Putamen (tissue), 1 donor: ENCODE results near the gene PTPN13.
A peak's percentile ranks its signal among the peaks of the same experiment; 100 is the strongest.

Experiments used
- DNase-seq: peaks from one replicate; pipeline ENCODE4 v3.0.0-alpha.2; 2016; ENCODE audit warnings: low spot score

The PTPN13 gene

DNA sequence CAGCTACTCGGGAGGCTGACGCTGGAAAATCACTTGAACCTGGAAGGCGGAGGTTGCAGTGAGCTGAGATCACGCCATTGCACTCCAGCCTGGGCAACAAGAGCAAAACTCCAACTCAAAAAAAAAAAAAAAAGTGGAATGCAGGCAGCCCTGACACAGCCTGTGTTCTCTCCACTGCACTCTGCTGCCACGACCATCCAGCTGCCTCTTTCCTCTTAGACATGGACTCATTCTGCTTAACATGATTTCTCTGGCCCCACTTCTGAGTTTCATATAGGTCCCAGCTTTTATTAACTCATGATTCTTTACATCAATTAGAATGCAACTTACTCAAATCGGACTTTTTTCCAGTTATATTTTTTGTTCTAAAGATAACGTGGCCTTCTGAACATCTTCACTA is 225.4 kb downstream of the PTPN13 start:
- no peak for DNase-seq

DNA sequence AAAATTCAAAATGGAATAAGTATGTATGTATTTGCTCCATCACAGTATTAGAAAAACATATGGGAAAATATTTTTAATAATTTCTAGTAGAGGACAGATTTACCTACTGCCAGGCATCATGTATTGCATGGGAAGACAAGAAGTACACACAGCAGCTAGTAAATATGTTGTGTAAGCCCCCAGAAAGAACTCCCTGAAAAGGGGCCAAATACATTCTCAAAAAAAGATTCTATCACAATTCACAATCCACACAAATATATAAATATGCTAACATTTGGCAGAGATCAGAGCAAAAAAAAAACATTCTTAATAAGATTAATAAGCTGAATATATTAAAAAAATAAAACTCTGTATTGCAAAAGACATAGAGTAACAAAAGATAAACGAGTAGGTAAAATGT is 227.0 kb downstream of the PTPN13 start:
- DNase-seq = no peak

DNA sequence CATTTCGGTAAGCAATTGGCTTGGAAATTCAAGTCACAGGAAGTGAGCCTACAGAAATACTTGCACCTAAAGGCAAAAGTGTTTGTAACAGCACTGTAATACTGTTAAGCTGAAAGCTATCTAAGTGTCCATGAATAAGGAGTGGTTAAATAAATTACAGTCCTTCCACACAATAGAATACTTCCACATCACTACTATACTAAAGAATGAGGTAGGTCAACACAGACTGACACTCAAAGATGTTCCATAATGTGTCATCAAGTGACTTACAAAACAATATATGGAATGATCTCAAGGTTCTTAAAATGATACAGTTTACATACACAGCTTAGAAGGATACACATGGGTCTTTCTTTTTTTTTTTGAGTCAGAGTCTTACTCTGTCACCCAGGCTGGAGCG is 228.0 kb downstream of the PTPN13 start:
- no peak for DNase-seq

DNA sequence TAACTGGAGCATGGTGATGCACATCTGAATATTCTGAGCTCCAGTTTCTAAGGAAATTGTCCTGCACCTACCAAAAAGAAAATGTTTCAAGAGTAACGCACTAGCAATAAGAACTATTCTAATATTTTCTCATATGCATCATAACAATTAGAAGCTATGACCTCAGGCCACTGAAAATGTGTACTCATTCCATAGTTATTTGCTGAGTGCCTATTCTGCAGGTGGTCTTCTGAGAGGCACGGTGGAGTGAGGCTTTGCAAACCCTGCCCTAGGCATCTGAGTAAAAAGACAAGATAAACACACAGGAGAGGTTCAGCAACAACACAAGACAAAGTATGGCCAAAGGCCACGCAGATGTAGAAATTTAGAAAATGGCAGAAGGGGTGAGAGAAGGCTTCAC is 231.4 kb downstream of the PTPN13 start:
- no peak for DNase-seq

DNA sequence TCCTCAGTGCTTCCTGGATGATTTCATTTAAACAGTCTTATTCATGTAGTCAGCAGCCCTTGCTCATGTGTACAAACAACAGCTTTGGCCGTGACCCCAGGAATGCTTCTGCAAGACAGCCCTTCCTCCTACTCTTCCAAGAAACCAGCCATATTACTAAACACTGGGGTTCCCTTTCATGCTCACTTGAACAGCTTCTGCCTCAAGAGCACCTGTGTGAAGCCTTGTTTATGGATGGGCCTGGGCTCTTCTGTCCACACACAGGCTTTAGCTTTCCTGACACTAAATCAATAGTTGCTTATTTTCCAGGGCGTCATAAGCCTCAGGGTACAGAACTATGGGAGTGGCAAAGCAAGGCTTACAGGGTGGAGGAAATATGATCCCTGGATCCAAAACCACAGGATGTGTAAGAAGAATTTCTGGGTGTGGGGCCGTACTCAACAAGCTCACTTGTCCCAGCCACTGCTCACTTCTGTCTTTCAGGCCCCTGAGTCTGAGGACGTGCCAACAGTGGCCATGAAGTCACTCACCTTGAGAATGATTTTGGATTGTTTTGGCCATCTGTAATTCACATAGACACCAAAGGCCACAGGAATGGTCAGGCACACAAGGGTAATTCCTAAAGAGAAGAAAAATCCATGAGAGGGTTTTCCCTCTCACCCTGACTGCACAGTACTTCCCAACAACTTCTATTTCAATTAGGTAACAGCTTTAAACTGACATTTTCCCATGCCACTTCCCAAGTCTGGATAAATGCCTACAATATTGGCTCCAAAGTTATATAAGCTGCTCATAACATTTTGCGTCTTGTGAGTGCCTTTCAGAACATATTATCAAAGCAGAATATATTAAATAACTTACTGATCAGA is 237.4 kb downstream of the PTPN13 start:
- DNase-seq = no peak

DNA sequence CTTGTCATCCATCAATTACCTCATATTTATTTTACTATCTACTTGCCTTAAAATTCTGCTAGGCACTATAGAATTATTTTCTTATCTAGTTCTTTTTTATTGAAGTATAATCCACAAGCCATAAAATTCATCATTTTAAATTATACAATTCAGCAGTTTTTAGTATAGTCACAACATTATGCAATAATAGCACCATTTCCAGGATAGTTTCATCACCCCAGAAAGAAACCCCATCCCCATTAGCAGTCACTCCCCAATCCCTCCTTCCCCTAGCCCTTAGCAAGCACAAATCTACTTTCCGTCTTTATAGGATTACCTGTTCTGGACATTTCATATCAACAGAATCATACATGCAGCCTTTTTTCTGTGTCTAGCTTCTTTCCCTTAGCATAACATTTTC is 239.5 kb downstream of the PTPN13 start:
- DNase-seq = no peak

DNA sequence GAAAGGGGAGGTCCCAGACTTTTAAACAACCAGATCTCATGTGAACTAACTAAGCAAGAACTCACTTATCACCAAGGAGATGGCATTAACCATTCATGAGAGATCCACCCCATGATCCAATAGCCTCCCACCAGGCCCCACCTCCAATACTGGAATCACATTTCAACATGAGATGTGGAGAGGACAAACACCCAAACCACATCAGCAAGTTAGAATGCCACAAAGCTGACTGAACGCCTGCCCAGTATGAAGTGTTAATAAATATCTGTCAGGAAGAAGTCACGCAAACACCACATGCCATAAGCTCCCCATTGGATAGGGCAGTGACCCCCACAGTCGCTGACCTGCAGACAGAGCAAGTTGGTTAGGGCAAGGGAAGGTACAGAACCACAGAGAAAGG is 240.8 kb downstream of the PTPN13 start:
- DNase-seq = no peak

- DNase-seq = no peak
Observed at GRCh38 chr4:86835677-86836076, 241.6 kb downstream of the PTPN13 start.

DNA sequence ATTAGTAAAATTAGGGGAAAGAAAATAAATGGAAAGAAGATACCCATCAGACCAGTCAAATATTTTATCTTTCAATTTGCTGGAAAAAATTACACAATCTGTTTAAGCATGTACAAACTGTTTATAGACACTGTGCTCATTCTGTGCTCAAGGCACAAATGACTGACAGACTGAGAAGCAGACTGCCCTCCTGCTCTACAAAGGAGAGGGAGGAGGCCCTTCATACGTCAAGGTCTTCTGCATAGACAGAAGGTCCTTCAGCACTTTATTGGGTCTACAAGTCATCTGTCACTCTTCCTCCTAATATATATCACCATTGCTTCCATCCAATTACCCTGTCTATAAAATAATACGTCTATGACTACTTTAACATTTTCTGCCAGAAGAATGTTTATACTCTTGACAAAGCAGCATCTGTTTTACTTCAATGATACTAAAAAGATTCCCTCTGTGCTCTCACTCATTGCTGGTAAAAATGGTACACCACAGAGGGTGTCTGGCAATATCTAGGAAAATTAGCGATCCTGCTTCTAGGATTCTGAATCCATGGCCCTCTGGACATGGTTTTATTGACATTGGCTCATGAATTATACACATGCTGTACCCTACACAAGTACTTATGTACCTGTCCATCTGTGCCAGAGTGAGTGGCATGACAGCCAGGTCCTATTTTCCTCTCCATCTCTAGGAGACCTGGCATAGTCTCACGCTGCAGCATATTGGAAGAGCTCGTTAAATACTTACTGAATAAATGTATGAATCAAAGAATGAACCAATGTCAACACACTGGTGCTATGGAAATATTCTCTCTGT is 243.8 kb downstream of the PTPN13 start:
- no peak for DNase-seq

DNA sequence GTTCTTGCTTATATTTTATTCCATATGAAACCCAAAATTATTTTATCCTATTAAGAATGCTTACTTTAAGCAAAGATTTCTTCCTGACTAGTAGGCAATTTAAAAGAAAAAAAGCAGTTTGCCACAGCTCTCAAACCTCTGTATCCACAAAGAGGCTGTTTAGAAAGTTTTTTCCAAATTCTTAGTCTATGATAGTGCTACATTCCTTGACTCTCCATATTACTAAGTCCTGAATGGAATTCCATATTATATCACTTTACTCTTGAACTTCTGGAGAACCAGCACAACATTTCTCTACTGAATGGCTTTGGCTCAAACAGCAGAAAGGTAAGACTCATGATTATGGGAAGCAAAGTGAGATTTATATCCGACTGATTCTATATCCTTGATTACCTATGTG is 246.7 kb downstream of the PTPN13 start:
- DNase-seq = no peak

DNA sequence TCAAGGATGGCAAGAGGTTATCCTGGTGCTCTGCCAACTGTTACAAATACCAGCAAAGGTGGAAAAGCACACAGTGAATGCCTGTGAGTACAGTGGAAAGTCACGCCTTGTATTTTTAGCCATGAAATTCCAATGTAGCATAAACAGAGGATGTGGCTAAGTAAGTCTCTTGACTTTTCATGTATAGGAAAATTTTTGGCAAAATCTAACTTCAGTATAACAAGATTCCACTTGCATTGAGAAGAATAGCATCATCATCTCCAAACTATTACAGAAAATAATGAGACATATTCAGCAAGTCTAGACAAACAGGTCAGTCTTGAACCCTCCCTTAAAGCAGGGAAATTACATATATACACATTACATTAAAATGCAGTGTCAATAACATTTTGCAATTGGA is 247.2 kb downstream of the PTPN13 start:
- no peak for DNase-seq

GRCh38 chr4:86845593-86845992 is 251.5 kb downstream of the PTPN13 start:
- no peak for DNase-seq

GRCh38 chr4:86846921-86847320 is 252.8 kb downstream of the PTPN13 start:
- no peak for DNase-seq

GRCh38 chr4:86847571-86847970 is 253.5 kb downstream of the PTPN13 start:
- no peak for DNase-seq

- no peak for DNase-seq
Observed at GRCh38 chr4:86848136-86848535, 254.0 kb downstream of the PTPN13 start.

DNA sequence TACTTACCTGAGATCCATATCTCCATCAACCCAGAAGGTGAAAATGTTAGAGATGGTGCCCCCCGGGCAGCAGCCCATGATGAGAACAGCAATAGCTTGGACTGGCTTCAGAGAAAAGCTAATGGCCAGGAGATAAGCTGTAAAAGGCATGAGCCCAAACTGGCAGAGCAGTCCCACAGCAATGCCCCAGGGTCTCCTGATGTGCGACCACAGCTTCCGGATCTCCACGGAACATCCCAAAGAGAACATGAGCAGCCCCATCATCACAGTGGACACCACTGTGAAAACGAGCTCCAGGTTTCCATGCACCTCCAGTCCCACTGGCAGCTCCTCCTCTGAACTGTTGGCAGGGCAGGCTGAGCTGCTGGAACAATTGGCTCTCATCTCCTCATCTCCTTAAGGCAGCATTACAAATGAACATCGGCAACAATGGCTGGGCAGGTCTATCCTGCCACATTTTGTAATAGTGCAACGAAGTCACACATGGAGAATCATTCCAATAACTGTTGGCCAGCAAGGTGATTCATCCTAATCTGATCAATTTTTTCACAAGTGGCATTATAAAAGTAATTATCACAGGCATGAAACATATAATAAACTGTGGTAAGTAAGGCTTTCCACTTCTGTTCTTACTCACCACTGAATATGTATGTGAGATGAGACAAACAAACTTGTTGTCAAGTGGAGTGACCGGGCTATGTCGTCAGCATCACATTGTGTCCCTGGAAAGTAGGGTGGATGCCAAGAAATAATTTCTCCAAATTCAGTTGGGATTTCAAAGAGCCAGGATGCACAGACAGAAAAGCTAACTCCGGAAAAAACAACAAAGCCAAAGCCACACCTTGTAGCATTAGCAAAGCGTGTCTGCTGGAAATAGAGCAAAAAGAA is 254.9 kb downstream of the PTPN13 start, which contains the start of gene SLC10A6:
SLC10A6 (minus strand) TSS at position 653 of the 888 bp plus-strand sequence; CDS start at position 384, 269 bp downstream.
- DNase-seq = peak; percentile 3

- DNase-seq = no peak
Observed at GRCh38 chr4:86853209-86853608, 259.1 kb downstream of the PTPN13 start.

DNA sequence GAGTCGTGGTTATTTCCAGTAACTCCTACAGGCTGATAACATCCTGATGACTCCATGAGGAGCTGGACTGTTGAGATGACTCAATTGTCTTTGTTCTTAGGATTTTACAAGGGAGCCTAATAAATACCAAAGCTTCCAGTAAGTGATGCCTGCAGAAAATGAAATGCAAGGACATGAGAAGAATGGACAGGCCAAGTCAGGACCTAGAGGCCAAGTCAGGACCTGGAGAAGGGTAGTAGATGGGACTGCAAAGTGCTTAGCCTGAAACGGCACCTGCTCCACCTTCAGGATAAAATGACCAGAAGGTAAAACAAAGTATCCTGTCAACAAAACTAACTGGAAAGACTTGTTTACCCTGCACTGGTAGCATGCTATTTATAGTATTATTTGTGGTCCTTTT is 261.5 kb downstream of the PTPN13 start:
- no peak for DNase-seq

DNA sequence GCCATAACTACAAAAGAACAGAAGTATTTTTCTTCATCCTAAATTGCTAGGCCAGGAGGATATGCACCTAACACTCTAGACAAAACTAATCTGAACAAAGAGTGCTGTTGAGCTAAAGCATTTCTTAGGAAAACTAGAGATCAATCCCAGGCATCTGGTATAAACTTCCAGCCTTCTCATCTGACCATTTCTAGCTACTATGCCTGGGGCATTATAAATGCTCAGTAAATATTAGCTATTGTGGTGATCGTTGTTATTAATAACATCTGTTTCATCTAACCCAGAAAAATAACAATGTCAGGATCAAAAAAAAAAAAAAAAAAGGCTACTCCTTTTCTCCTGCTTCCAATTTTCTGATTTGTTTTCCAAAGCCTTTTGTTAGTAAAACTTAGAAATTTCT is 262.8 kb downstream of the PTPN13 start:
- no peak for DNase-seq

DNA sequence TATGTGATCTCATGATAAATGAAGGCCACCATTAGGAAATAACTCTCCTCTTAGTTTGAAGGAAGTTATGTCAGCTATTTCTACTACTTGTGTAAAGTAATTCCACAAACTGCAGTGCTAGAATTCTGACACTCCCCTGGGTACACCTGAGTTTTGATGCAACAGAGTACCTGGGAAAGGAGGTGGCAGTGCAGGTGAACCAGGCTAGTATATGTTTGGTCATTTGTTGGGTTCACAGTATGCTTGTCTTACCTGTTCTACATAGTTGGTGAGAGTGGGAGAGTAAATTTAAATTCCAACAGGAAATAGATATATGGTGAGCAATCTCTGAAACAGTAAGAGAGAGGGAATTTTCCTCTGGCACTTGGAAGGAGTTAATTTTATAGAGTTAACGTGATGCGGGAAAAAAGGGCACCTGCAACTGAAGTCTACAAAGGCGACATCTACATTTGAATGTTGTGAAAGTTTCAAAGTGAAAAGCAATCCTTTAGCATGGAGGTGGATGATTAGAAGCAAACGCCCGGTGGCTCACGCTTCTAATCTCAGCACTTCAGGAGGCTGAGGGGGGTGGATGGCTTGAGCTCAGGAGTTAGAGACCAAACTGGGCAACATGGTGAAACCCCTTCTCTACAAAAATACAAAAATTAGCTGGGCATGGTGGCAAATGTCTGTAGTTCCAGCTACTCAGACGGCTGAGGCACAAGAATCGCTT is 263.4 kb downstream of the PTPN13 start:
- no peak for DNase-seq
